ENCODE measurements around the gene GDE1. TPM values are rescaled to one million over a fixed set of nuclear protein-coding genes. Genes with fewer than 3 reads are reported as not detected.
A peak's percentile ranks its signal among the peaks of the same experiment; 100 is the strongest.

The GDE1 gene
- total RNA-seq, 2 donors from 2014 or later, result 25.1 to 32.0 TPM

- H3K36me3 Mint-ChIP-seq (ENCODE audit: low read depth), result peaks cover 3% of the 10 kb centered on the region
- peaks cover 41% of the 10 kb centered on the region for H3K4me1 Mint-ChIP-seq
- ATAC-seq (no peak), DNase-seq (no peak)
- H3K9me3 ChIP-seq (ENCODE audit: control insufficient read depth, low read length, poor library complexity, severe bottlenecking), result no peaks in the 10 kb centered on the region
- peak overlapping the region; percentile 71 for H3K27ac Mint-ChIP-seq
- no peak overlapping the region for H3K4me3 Mint-ChIP-seq
- H3K27me3 Mint-ChIP-seq, result no peaks in the 10 kb centered on the region
These were observed 3.5 kb downstream of the GDE1 start for GRCh38 chr16:19518388-19518787.

- DNase-seq, result no peak
- Mint-ChIP-seq H3K27me3 (no peaks in the 10 kb centered on the region), H3K36me3 (ENCODE audit: low read depth) (peaks cover 6% of the 10 kb centered on the region), H3K27ac (peak overlapping the region; percentile 71), H3K4me3 (no peak overlapping the region), H3K4me1 (peaks cover 42% of the 10 kb centered on the region)
- H3K9me3 ChIP-seq (ENCODE audit: control insufficient read depth, low read length, poor library complexity, severe bottlenecking), result no peaks in the 10 kb centered on the region
- no peak for ATAC-seq
These were observed 4.3 kb downstream of the GDE1 start for GRCh38 chr16:19517424-19518089.

DNA sequence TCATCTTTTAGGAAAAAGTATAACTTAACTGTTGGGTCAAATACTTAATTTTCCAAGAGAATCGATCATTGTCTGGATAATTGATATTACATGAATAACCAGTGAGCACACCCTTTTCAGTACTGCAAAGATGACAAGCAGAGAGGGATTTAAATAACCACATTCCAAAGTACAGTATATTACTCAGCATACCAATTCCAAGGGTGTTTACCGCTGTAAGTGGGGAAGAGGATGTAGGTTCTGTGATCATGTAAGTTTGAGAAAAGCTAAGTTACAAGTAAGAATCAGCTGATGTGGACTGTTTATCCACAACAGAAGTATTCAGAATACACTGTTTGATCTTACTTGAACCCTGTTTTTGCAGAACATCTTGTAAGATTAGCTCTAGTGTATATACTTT lies 6.1 kb downstream of the GDE1 start:
- ATAC-seq (no peak), DNase-seq (no peak)
- H3K27me3 Mint-ChIP-seq, result no peaks in the 10 kb centered on the region
- H3K4me1 Mint-ChIP-seq, result peaks cover 26% of the 10 kb centered on the region
- peaks cover 6% of the 10 kb centered on the region for H3K36me3 Mint-ChIP-seq (ENCODE audit: low read depth)
- H3K9me3 ChIP-seq (ENCODE audit: control insufficient read depth, low read length, poor library complexity, severe bottlenecking), result no peaks in the 10 kb centered on the region
- no peak overlapping the region for H3K4me3 Mint-ChIP-seq
- H3K27ac Mint-ChIP-seq, result peak overlapping the region; percentile 9

- ATAC-seq (no peak), DNase-seq (no peak)
- no peaks in the 10 kb centered on the region for H3K9me3 ChIP-seq (ENCODE audit: control insufficient read depth, low read length, poor library complexity, severe bottlenecking)
- Mint-ChIP-seq H3K27me3 (no peaks in the 10 kb centered on the region), H3K4me1 (peaks cover 16% of the 10 kb centered on the region), H3K4me3 (no peak overlapping the region), H3K36me3 (ENCODE audit: low read depth) (peaks cover 6% of the 10 kb centered on the region), H3K27ac (peak overlapping the region; percentile 16)
These were observed 8.4 kb downstream of the GDE1 start for GRCh38 chr16:19513377-19514053.

GRCh38 chr16:19512297-19512696 lies 9.6 kb downstream of the GDE1 start:
- Mint-ChIP-seq H3K4me3 (no peak overlapping the region), H3K36me3 (ENCODE audit: low read depth) (peaks cover 6% of the 10 kb centered on the region), H3K27me3 (no peaks in the 10 kb centered on the region), H3K27ac (peak overlapping the region; percentile 10), H3K4me1 (peaks cover 11% of the 10 kb centered on the region)
- no peak for DNase-seq
- no peak for ATAC-seq
- H3K9me3 ChIP-seq (ENCODE audit: control insufficient read depth, low read length, poor library complexity, severe bottlenecking), result no peaks in the 10 kb centered on the region

DNA sequence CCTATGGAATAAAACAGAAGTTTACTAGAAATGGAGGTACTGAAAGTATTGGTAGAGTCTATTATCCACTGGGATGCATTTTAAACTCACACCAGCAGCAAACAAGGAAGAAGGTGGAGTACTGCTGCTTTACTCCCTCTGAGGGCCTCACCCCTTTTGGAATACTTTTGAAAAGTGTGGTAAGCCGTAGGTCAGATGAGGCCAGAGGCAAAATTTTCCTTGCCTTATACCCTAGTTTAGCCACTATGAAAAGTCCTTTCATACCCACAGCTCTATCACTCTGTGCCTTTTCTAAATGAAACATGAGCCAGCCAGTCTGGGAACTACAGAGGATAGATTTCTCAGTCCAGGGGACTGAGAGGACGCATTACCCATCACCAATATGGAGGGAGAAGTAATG lies 14.0 kb downstream of the GDE1 start:
- DNase-seq (no peak), ATAC-seq (no peak)
- H3K4me1 Mint-ChIP-seq, result peaks cover 2% of the 10 kb centered on the region
- no peaks in the 10 kb centered on the region for H3K9me3 ChIP-seq (ENCODE audit: control insufficient read depth, low read length, poor library complexity, severe bottlenecking)
- no peak overlapping the region for H3K4me3 Mint-ChIP-seq
- no peaks in the 10 kb centered on the region for H3K27me3 Mint-ChIP-seq
- peaks cover 6% of the 10 kb centered on the region for H3K36me3 Mint-ChIP-seq (ENCODE audit: low read depth)
- no peak overlapping the region for H3K27ac Mint-ChIP-seq

GRCh38 chr16:19506965-19507364 lies 14.9 kb downstream of the GDE1 start:
- no peaks in the 10 kb centered on the region for H3K4me1 Mint-ChIP-seq
- no peak overlapping the region for H3K27ac Mint-ChIP-seq
- DNase-seq (no peak), ATAC-seq (no peak)
- no peak overlapping the region for H3K4me3 Mint-ChIP-seq
- no peaks in the 10 kb centered on the region for H3K9me3 ChIP-seq (ENCODE audit: control insufficient read depth, low read length, poor library complexity, severe bottlenecking)
- no peaks in the 10 kb centered on the region for H3K27me3 Mint-ChIP-seq
- peaks cover 6% of the 10 kb centered on the region for H3K36me3 Mint-ChIP-seq (ENCODE audit: low read depth)

GRCh38 chr16:19505600-19506303 lies 16.1 kb downstream of the GDE1 start:
- H3K4me1 Mint-ChIP-seq, result no peaks in the 10 kb centered on the region
- no peak for ATAC-seq
- peaks cover 10% of the 10 kb centered on the region for H3K36me3 Mint-ChIP-seq (ENCODE audit: low read depth)
- no peak overlapping the region for H3K4me3 Mint-ChIP-seq
- no peaks in the 10 kb centered on the region for H3K27me3 Mint-ChIP-seq
- H3K9me3 ChIP-seq (ENCODE audit: control insufficient read depth, low read length, poor library complexity, severe bottlenecking), result no peaks in the 10 kb centered on the region
- H3K27ac Mint-ChIP-seq, result peak overlapping the region; percentile 60
- no peak for DNase-seq

- no peaks in the 10 kb centered on the region for H3K9me3 ChIP-seq (ENCODE audit: control insufficient read depth, low read length, poor library complexity, severe bottlenecking)
- Mint-ChIP-seq H3K4me1 (peaks cover 2% of the 10 kb centered on the region), H3K27ac (peak overlapping the region; percentile 4), H3K27me3 (no peaks in the 10 kb centered on the region), H3K36me3 (ENCODE audit: low read depth) (peaks cover 10% of the 10 kb centered on the region), H3K4me3 (no peak overlapping the region)
- DNase-seq, result no peak
- ATAC-seq, result no peak
These were observed 18.3 kb downstream of the GDE1 start for GRCh38 chr16:19503461-19504075.

DNA sequence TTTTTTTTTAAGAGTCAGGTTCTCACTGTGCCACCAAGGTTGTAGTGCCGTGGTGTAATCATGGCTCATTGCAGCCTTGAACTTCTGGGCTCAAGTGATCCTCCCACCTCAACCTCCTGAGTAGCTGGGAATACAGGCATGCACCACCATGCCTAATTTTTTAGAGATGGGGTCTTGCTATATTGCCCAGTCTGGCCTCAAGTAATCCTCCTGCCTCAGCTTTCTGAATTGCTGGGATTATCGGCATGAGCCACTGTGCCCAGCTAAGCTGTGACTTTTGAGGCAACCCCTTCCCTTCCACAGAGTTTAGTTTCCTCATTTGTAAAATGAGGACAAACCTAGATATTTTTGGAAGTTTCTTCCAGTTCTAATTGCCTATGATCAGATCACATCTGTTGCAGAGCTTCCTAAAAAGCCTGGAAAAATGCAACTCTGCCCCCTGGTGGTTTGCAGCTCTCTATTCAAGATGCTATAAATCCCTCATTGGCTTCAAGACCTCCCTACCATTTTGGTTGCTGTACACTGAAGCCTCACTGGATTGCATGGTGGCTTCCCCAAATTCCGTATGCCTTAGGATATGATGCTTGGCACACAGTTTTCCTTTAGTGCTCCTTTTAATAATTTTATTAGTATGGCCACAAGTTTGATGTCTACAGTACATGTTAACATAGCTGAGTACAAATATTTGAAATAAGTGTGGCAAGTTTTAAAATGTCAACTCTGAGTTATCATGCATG lies 19.3 kb downstream of the GDE1 start:
- Mint-ChIP-seq H3K36me3 (ENCODE audit: low read depth) (peaks cover 11% of the 10 kb centered on the region), H3K27me3 (no peaks in the 10 kb centered on the region), H3K27ac (no peak overlapping the region), H3K4me3 (no peak overlapping the region), H3K4me1 (peaks cover 2% of the 10 kb centered on the region)
- ATAC-seq (peak; percentile 69), DNase-seq (peak; percentile 26 to 51 (median 36))
- no peaks in the 10 kb centered on the region for H3K9me3 ChIP-seq (ENCODE audit: control insufficient read depth, low read length, poor library complexity, severe bottlenecking)

GRCh38 chr16:19499481-19499880 lies 22.4 kb downstream of the GDE1 start:
- Mint-ChIP-seq H3K27me3 (no peaks in the 10 kb centered on the region), H3K4me3 (no peak overlapping the region), H3K27ac (no peak overlapping the region), H3K36me3 (ENCODE audit: low read depth) (peaks cover 13% of the 10 kb centered on the region), H3K4me1 (peaks cover 2% of the 10 kb centered on the region)
- ATAC-seq (no peak), DNase-seq (no peak)
- no peaks in the 10 kb centered on the region for H3K9me3 ChIP-seq (ENCODE audit: control insufficient read depth, low read length, poor library complexity, severe bottlenecking)

- Mint-ChIP-seq H3K4me3 (no peak overlapping the region), H3K36me3 (ENCODE audit: low read depth) (peaks cover 10% of the 10 kb centered on the region), H3K27ac (no peak overlapping the region), H3K27me3 (no peaks in the 10 kb centered on the region), H3K4me1 (peaks cover 5% of the 10 kb centered on the region)
- ATAC-seq (no peak), DNase-seq (no peak)
- no peaks in the 10 kb centered on the region for H3K9me3 ChIP-seq (ENCODE audit: control insufficient read depth, low read length, poor library complexity, severe bottlenecking)
These were observed 22.9 kb downstream of the GDE1 start for GRCh38 chr16:19499006-19499405.

GRCh38 chr16:19497176-19497575 lies 24.7 kb downstream of the GDE1 start:
- H3K27me3 Mint-ChIP-seq, result no peaks in the 10 kb centered on the region
- peaks cover 13% of the 10 kb centered on the region for H3K4me1 Mint-ChIP-seq
- no peaks in the 10 kb centered on the region for H3K9me3 ChIP-seq (ENCODE audit: control insufficient read depth, low read length, poor library complexity, severe bottlenecking)
- no peak for DNase-seq
- H3K27ac Mint-ChIP-seq, result no peak overlapping the region
- no peak overlapping the region for H3K4me3 Mint-ChIP-seq
- peaks cover 7% of the 10 kb centered on the region for H3K36me3 Mint-ChIP-seq (ENCODE audit: low read depth)
- no peak for ATAC-seq

Data from T-helper 17 cell (primary cell).